NCI-H2227 treated with DMSO at 0.1 percent for 48 hours (cell line): ENCODE data around the gene DGKB.
A peak's percentile ranks its signal among the peaks of the same experiment; 100 is the strongest.

Source experiments
- DNase-seq: peaks from one replicate; lab custom pipeline; 2025; lab: John Stamatoyannopoulos, UW

DGKB gene

DNA sequence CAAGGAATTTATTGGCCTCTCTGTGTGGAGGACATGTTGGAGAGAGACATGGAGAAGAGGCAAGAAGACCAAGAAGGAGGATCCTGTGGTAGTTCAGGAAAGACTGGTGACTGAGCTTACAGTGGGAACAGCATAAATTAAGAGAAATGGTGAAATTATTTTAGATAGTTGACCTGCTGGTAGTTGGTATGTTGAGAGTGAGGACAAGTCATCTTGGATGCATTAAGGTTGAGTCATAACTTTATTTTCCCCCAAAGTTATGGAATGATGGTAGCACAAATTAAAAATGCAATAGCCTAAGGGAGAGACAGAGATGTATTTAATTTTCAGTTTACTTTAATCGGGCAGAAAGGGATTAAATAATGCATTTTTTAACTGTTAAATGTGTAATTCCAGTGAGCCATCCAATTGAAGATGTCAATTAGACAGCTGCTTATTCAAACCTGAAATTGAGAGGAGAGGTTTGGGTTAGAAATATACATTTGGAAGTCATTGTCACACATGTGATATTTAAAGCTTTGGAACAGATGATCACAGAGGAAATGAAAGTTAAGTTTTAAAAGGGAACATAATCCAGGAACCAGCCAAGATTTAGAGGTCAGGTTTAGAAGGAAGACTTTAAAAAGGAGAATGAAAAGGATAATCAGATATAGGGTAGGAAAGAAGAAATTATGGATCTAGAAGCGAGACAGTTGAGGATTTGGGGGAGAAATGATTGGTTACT lies 80.6 kb downstream of the DGKB start:
- no peak for DNase-seq

DNA sequence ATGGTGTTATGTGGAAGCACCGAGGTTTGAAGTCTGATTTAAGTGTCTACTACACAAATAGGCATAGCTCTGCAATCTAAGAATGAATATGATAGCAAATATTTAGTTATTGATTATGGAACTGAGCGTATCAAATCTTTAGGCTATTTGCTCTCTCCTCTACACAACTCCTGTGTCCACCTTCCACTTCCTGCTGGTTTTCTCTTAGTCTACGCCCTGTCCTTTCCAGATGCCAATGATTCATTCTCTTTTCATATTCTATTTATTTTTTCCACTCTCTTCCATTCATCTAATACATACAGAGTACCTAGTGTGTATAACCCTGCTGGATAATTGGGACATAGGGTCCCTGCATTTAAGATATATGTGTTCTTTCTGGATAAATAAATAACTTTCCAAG lies 83.7 kb downstream of the DGKB start:
- DNase-seq = no peak

DNA sequence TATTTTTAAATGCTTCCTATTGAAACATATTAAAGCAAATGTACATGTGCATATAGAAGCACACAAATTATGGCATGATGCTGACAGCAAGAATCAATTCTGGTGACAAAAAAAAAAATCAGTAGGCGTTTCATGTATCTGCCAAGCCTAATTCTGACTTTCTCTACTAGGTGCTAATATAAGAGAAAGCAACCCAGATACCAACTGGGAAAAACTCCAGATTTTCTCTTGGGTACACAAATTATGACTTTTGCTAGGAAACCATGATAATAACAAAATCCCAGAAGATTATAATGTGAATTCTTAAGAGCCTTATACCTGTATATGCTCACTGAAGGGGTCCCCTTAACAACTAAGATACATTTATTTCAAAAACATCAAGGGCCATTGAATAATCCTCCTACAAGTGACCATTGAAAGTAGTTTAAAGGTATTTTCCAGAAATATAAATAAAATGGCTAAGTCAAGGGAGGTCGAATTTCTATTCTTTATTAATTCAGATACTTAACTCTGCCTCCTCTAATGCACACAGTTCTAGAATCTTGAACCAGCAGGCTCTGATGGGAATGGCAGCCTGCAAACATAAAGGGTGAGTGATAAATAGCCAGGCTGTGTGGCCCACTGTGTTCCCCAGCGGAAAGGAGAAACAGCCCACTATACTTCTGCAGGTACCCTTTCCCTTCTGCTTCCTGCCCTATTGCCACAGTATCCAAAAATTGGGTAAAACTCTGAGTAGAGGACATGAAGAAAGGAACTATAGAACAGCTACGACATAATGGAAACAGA lies 84.5 kb downstream of the DGKB start:
- DNase-seq = no peak

DNA sequence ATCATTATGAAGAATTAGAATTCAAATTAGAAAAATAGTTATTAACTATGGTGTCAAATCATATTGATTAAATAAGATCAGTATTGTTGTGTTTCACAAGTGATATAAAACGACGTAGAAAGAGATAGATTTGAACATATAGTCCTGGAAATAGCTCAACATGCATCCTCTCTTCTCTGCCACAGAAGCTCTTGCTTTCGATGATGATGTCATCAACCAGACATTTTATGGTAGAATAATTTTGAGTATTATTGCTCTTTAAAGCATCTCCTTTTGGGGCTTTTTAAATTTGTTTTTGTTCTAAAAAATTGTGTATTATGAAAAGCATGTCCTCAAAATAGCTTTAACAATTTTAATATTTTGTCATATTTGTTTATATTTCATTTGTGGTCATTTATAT lies 95.0 kb downstream of the DGKB start:
- no peak for DNase-seq

DNA sequence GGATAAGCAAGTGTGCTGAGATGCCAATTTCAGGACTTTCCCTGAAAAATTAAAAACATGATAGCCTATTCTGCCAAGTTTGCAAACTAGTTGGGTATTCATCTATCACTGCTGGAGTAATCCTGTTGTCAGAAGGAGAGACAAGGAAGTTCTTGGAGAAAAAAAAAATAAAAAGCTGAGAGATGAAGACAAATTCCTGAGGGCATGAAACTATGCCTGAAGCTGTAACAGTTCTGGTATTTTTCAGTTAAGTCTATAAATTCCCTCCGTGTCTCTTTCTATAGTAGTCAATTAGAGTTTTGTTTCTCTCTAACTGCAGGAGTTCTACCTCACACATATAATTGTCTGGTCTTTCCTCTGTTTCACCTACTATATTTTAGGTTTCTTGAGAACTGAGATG lies 95.7 kb downstream of the DGKB start:
- DNase-seq = no peak

DNA sequence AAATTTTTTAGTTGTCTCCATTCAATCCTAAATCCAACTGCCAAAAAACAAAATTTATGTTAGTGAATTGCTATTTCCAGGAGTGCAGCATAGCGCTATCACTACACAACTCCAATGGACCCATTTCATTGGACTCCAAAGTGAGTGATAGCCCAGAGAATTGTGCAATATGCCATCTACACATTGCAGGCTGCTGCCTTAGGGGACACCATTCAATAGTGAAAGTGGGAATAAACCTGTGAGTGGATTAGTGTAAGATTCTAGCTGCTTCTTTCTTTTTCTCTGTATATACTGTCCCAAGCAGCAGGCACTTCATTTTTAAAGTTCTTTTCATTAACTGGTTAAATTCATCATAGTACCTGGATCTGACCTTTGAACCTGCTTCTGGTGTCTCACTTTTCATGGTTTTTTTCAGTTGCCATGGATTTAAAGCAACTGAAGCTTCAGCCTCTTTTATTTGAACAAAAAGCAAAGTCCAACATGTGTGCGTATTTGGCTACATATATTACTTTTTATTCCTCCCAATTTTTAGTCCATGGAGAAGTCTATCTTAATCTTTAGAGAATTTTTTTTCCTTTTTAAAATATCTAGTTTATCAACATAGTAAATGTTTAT lies 97.3 kb downstream of the DGKB start:
- DNase-seq = no peak

DNA sequence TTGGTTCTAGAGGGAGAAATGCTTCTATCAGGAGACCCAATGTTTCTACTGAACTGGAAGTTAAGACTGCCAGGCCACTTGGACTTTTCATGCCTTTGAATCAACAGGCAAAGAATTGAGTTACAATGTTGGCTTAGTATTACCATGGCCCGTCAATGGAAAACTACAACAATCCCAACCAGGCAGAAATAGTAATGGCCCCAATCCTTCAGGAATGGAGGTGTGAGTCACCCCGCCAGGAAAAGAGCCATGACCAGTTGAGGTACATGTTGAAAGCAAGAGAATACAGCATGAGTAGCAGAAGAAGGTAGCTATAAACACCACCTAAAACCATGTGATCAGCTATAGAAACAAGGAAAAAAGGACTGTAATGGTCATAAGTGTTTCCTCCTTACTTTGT lies 101.9 kb downstream of the DGKB start:
- DNase-seq = no peak

DNA sequence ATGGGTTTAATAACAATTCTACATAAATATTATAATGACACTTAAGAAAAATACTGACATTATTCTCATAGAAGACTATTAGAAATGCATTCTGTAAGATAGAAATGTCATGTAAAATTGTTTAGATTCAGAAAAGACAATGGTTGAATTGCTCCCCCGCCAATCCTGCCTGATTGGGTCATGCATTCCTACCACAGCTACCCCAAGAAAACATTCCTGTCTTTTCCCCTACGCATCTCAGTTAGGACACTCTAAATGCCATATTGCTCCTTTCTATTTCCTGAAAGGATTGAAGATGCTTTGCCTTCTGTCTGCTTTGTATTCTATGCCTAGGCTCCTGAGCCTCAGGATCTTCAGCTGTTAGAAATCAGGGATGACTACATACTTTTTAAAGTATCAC lies 109.4 kb downstream of the DGKB start:
- no peak for DNase-seq

DNA sequence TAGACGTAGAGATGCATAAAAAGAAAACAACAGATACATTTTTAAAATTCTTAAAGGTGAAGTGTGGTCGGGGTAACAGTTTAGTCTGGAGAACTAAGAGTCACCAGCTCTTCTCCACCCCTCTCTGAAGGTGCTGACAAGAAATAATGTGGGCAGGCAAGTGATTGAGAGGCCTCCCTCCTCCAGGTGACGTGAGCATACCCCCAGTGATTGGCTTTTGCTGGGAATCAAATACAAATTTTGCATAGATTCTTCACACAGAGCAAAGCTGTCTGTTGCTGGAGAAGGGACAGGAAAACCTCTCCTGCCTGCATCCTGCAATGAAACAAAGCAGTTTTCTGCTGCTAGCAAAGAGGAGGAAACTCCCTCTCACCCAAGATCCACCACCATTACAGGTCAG lies 115.0 kb downstream of the DGKB start:
- DNase-seq = no peak

DNA sequence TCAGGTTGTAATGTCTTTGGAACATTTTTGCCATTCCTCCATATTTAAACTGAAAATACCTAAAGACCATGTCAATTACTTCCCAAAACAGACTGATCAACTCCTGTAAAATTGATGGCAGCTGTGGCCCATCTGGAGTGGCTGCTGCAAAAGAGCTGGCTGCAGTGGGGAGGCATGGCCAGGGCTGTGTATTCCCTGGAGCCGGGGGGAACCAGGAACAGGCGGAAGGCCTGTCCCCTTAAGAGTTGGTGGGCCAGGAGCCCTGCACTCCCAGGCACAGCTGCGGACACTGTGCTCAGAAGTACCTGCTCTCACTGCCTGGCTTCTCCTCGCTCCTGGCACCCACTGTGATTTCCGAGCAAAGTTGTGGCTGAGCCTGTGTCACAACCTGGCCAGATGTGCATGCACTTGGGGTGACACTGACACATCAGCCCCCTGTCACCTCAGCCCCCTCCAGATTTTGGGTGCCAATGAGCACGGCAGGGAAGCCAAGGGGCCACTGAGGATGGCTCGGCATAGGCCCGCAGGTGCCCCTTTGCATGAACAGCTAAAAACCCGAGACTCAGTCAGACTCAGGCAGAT lies 116.1 kb downstream of the DGKB start:
- no peak for DNase-seq

DNA sequence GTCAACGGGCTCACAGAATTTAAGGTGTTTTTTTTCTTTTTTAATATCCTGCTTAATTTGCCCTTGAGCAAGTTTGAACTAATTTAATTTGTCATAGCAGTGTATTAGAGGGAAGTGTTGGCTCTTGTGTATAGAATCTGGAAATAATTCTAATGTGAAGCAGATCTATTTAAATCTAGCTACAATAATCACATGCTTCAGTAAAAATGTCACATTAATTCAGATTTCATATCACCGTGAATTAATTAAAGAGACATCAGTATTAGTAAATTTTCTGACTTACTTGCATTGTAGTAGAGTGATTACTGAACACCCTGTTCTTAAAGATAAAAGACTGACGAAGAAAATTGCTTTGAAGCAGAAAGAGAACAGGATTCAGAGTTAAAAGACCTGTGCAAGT lies 124.7 kb downstream of the DGKB start:
- DNase-seq = no peak

DNA sequence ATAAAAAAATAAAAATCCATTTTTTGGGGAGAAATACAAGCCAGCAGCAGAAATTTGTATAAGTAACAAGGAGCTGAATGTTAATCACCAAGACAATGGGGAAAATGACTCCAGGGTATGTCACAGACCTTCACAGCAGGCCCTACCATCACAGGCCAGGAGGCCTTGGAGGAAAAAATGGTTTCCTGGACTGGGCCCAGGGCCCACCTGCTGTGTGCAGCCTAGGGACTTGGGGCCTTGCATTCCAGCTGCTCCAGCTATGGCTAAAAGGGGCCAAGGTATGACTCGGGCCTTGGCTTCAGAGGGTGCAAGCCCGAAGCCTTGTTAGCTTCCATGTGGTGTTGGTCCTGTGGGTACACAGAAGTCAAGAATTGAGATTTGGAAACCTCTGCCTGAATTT lies 126.3 kb downstream of the DGKB start:
- no peak for DNase-seq

DNA sequence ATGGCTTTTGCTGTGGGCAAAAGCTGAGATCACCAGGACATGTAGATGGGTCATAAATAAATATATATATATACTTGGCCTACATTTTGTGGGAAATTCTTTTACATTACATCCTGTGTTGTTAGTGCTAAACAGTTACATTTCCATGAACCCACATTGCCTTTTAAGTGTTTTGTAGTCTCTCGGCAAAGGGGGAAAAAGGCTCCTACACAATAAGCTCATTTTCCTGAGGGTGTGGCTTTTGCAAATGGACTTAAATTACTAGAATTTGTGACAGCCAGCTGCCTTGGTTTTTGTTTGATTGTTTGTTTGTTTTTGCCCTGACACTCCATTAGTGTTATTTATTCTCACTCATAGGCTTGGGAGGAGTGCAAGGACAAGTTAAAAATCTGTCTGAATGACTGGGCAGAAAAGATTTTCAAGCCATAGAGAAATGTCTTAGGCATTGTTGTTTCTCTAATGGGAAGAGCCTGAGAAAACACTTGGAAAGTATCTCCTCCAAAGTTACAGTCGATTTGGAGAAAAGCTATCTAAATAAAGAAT lies 128.8 kb downstream of the DGKB start:
- DNase-seq = no peak

DNA sequence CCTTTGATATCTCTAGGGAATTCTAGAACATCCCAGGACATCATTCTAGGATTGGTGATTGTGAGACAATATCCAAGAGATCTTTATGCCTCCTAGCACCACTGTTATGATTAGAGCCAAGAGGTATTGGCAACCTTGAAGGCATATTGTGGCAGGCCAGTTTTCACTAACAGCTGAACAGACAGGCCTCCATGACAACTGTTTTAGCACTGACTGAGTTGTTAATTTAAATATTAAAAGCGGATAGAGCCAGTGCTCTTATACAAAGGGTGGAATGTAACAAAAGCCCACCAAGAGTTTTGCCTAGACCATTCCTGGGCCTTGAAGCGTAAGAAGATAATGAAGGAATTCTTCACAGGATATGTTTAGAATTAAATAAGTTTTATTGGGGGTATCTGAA lies 131.9 kb downstream of the DGKB start:
- no peak for DNase-seq

DNA sequence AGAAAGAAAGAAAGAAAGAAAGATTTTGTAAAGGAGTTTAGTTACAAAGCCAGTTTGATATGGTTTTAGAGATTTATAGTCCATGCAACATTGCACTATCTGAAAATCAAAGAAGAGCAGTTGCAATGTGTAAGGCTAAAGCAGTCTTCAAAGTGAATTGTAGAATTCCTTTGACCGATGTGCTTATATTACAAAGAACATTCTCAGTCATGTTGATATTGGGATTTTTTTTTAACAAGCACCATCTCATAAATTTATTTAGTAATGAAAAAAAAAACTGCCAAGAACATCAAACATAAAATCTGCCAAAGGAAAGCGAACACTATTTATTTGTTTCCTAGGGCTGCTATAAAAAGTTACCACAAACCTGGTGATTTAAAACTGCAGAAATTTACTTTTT lies 133.3 kb downstream of the DGKB start:
- no peak for DNase-seq

DNA sequence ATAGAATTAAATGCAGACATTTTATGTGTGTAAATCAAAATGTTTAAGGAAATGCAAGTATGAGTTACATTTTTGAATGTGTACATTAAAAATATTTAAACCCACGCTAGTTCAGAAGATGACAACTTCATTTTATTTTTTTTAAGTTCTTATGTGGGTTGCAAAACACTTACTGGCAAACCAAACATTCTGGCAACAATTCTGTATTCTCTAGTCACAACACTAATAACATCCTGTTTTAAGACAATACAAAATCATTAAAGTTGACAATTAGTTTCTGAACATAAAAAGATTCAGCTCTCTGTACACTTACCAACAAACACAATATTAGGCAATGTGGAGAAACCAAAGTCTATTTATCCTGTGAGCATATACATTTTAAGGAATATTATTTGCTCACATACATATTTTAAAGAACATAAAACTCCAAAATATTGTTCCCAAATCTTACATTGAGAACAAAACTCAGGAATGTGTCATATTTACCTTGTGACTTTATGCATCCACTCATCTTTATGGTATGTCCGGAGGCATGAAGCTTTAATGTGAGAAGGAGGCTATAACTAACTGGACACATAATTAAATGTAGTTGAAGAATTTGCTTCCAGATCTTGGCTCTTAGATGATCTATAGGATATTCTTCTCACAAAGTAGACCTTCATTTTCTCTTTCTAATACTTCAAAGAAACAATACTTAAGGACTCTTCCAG lies 134.7 kb downstream of the DGKB start:
- DNase-seq = no peak

DNA sequence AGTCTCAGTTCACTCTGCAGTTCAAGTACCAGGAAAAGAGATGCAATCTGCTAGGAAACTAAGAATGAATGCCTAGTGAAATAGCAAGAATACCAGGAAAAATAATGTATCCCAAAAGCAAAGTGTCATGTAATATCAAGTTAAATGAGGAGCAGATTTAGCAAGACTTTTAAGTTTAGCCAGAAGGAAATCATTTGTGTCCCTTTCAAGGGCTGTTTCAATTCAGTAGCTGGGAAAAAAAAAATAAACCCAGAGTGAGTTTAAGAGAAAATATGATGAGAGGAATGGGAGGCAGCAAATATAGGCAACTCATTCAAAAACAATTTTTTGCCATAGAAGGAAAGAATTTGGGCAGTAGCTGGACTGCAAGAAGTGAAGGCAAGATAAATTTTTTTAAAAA lies 135.8 kb downstream of the DGKB start:
- DNase-seq = no peak

DNA sequence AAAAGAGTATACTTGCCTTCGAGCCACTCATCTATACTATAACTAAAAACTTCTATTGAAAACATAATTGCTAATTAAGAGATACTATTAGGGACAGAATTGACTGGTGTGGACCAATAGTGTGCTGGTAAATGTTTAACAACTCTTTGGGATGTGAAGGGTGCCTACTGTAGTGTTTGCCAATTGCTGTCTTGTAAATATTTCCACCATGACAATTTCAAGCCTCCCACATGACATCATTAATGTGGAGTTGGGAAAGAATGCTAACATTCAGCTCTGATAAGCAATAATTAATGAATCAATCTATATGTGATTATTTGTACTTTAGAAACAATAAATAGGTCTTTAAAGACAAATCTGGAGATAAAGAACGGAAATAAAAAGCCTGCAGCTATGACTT lies 136.8 kb downstream of the DGKB start:
- DNase-seq = no peak

DNA sequence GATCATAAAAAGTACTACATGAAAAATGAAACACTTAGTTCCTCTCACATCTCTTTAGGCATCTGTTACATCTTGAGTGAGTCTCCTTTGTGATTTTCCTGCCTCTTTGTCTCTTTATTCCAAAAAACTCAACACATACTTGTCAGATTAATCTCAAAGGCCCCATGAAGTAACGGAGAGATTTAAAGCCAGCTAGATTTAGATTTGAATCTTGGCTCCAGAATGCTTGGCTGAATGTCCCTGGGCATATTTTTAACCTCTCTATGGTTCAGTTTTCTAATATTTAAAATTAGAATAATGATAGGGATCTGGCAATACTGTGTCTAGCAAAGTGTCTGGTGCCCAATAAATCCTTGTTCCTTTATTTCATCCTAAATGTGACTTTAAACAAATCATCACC lies 140.0 kb downstream of the DGKB start:
- DNase-seq = no peak

DNA sequence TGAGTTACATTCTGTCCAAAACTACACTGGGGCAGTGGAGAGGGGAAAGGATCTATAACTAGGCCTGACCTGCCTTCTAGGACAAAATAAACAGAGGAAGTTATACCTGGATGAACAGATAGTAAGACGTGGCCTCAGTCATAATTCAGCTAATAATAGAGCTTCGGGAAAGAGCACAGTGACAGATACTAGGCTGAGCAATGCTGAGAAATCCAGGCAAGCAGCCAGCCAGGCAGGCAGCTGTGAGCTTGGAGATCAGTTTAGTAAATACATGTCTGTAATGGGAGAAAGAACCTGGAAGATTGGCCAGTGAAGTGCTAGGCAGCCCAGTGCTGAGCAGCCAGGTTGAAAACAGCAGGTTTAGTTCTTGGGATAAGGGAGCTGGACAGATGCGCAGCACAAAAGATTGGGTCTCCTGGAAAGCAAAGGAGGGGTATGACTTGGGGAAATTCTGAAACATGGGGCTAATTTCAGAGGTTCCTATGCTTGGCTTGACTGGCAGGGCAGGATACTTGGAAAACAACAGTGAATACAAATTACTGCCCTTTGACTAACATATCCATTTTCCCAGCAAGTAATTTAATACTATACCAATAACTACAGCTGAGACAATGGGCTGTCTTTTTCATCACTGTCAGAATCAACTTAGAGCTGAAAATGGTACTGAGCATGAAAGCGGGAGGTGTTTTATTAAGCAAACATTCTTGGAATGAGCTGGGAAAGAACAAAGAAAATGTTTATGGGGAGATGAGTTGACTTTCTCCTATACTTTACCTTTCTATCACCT lies 140.8 kb downstream of the DGKB start:
- peak; percentile 88 for DNase-seq
